Natural killer cell (primary cell): ENCODE measurements around the gene CD46. TPM values are rescaled to one million over a fixed set of nuclear protein-coding genes. Genes with fewer than 3 reads are reported as not detected.

Experiments used
- ATAC-seq, 3 donors: fragments of 150-1000 bp in 2 of 3; fragments of 200-7000 bp in 1 of 3; cut with Tn5 transposase; 1 replicate in 1 of 3; 2 replicates in 2 of 3; pipeline ENCODE4 v1.10.0; 2021; ENCODE audit warnings: mild to moderate bottlenecking in 2 of 3, moderate library complexity in 2 of 3
- DNase-seq, 2 donors: peaks; one replicate each; pipeline versions ENCODE4 v3.0.0 to v3.0.0-alpha.2; 2013 to 2021; ENCODE audit warnings: mixed read lengths in 1 of 2
- H3K27ac ChIP-seq: one replicate; pipeline ENCODE4 v1.5.1; 2013; ENCODE audit warnings: mild to moderate bottlenecking, low read length
- H3K27me3 ChIP-seq: one replicate; pipeline ENCODE4 v1.6.1; 2013; ENCODE audit warnings: low read length; ENCODE audit not compliant: control insufficient read depth, insufficient read depth
- H3K36me3 ChIP-seq: one replicate; pipeline ENCODE4 v1.6.1; 2013; ENCODE audit warnings: low read length; ENCODE audit not compliant: control insufficient read depth, insufficient read depth
- H3K4me1 ChIP-seq: one replicate; pipeline ENCODE4 v1.6.1; 2013; ENCODE audit warnings: low read length; ENCODE audit not compliant: control insufficient read depth, insufficient read depth
- H3K4me3 ChIP-seq: one replicate; pipeline ENCODE4 v1.5.1; 2013; ENCODE audit warnings: low read length
- H3K9me3 ChIP-seq: one replicate; pipeline ENCODE4 v1.6.1; 2013; ENCODE audit warnings: low read length; ENCODE audit not compliant: control insufficient read depth, insufficient read depth
- H3K27ac Mint-ChIP-seq, 2 donors: one replicate each; pipeline ENCODE4 v1.8.0; 2022; ENCODE audit warnings: mild to moderate bottlenecking in 2 of 2, mixed read lengths in 2 of 2, moderate library complexity in 1 of 2
- H3K27me3 Mint-ChIP-seq, 2 donors: one replicate each; pipeline ENCODE4 v1.8.0; 2022; ENCODE audit warnings: low read depth in 2 of 2, mixed read lengths in 2 of 2
- H3K36me3 Mint-ChIP-seq: one replicate; pipeline ENCODE4 v1.8.0; 2022; ENCODE audit warnings: mixed read lengths
- H3K4me1 Mint-ChIP-seq, 2 donors: one replicate each; pipeline ENCODE4 v1.8.0; 2022; ENCODE audit warnings: mixed read lengths in 2 of 2
- H3K4me3 Mint-ChIP-seq: one replicate; pipeline ENCODE4 v1.8.0; 2022; ENCODE audit warnings: mild to moderate bottlenecking, moderate library complexity, mixed read lengths
- H3K9me3 Mint-ChIP-seq, 2 donors: one replicate each; pipeline ENCODE4 v1.8.0; 2022; ENCODE audit warnings: mixed read lengths in 2 of 2
- WGBS: methylation state at CpG from one replicate; pipeline ENCODE4 v1.1.7; 2013; ENCODE audit warnings: missing lambda C conversion rate; ENCODE audit not compliant: insufficient coverage; 5-methylcytosine and 5-hydroxymethylcytosine counted together
- intact Hi-C: fragments of 100-400 bp; cut with micrococcal nuclease; formaldehyde crosslinking; loops from one replicate; pipeline ENCODE4 v1.14.2; 2022
- total RNA-seq, 4 donors: library from RNA; stranded (reverse); fragments of 120-200 nt in 1 of 4; gene quantifications; one replicate each; pipeline versions ENCODE4 v1.2.3 to v1.2.4, GENCODE V29; 2013 to 2022
- TF ChIP-seq, protein P1 (sequence below): fragments of 200-600 bp; IDR thresholded peaks from one replicate; pipeline ENCODE4 v1.8.0; 2022; ENCODE audit warnings: antibody characterized with exemption

Gene CD46
- total RNA-seq, 3 donors from 2014 or later (not counting 1 experiment from before 2014, with no cell fraction given), result 110 to 126 (median 124) TPM

- ATAC-seq (no peak), DNase-seq (no peak)
- H3K27me3 ChIP-seq, result no peaks in the 10 kb centered on the region
- Mint-ChIP-seq H3K27ac (no peak overlapping the region), H3K4me3 (no peak overlapping the region), H3K9me3 (no peaks in the 10 kb centered on the region), H3K27me3 (no peaks in the 10 kb centered on the region), H3K4me1 (peaks cover 27 to 70% of the 10 kb centered on the region in 2 donors), H3K36me3 (no peaks in the 10 kb centered on the region)
- TF ChIP-seq, protein P1, sequence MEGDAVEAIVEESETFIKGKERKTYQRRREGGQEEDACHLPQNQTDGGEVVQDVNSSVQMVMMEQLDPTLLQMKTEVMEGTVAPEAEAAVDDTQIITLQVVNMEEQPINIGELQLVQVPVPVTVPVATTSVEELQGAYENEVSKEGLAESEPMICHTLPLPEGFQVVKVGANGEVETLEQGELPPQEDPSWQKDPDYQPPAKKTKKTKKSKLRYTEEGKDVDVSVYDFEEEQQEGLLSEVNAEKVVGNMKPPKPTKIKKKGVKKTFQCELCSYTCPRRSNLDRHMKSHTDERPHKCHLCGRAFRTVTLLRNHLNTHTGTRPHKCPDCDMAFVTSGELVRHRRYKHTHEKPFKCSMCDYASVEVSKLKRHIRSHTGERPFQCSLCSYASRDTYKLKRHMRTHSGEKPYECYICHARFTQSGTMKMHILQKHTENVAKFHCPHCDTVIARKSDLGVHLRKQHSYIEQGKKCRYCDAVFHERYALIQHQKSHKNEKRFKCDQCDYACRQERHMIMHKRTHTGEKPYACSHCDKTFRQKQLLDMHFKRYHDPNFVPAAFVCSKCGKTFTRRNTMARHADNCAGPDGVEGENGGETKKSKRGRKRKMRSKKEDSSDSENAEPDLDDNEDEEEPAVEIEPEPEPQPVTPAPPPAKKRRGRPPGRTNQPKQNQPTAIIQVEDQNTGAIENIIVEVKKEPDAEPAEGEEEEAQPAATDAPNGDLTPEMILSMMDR, result no peak
- peaks cover 59% of the 10 kb centered on the region for H3K36me3 ChIP-seq
- no peaks in the 10 kb centered on the region for H3K9me3 ChIP-seq
- H3K4me1 ChIP-seq, result peaks cover 24% of the 10 kb centered on the region
- intact Hi-C loops, result no loop called here
- H3K4me3 ChIP-seq, result no peak overlapping the region
- 96% methylated on average over 5 of the region's 5 CpGs for WGBS
- no peak overlapping the region for H3K27ac ChIP-seq
Measured at GRCh38 chr1:207808911-207809555, 57.2 kb downstream of the CD46 start.

GRCh38 chr1:207810173-207810572 is 58.3 kb downstream of the CD46 start:
- Histone ChIP-seq H3K4me1 (peaks cover 20% of the 10 kb centered on the region), H3K27me3 (no peaks in the 10 kb centered on the region), H3K9me3 (no peaks in the 10 kb centered on the region), H3K27ac (no peak overlapping the region), H3K4me3 (no peak overlapping the region), H3K36me3 (peaks cover 62% of the 10 kb centered on the region)
- no peak for ATAC-seq
- Mint-ChIP-seq H3K27me3 (no peaks in the 10 kb centered on the region), H3K4me3 (no peak overlapping the region), H3K27ac (no peak overlapping the region), H3K36me3 (no peaks in the 10 kb centered on the region), H3K4me1 (peaks cover 37 to 66% of the 10 kb centered on the region in 2 donors), H3K9me3 (no peaks in the 10 kb centered on the region)
- intact Hi-C loops, result no loop called here
- TF ChIP-seq, protein P1, result no peak
- 98% methylated on average over 2 of the region's 2 CpGs for WGBS
- DNase-seq, result no peak

DNA sequence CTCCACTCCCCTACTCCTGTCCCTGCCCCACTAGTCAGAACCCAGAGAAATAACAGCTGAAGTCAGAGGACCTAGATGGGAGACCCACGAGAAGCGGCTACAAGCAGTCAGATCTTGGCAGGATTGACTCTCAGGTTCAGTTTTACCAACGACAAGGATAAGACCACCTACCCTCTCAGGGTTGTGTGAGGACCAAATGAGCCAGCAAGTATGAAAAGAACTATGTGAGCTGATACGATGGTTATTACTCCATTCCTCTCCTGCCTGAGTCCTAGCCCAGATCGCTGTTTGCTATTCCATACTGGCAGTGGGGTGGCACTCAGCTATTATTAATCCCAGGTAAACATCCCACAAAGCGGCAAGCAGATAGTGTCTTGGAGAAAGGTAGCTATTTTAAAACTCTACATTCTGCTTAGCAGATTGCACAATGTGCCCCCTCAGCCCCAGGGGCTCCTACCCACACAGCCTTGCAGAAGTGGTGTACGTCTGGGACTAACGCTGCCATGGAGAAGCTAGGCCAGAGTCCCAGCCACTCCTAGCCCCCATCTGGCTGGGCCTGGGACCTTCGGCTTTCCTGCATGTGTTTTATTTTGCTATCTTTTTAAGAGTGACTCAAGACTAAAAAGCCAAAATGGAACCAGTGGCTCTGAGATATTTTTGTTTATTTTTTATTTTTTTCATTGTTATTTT is 58.9 kb downstream of the CD46 start:
- no peak for DNase-seq
- Mint-ChIP-seq H3K27ac (no peak overlapping the region), H3K36me3 (no peaks in the 10 kb centered on the region), H3K27me3 (no peaks in the 10 kb centered on the region), H3K4me1 (peaks cover 42 to 71% of the 10 kb centered on the region in 2 donors), H3K9me3 (no peaks in the 10 kb centered on the region), H3K4me3 (no peak overlapping the region)
- Histone ChIP-seq H3K27ac (no peak overlapping the region), H3K36me3 (peaks cover 62% of the 10 kb centered on the region), H3K27me3 (no peaks in the 10 kb centered on the region), H3K9me3 (no peaks in the 10 kb centered on the region), H3K4me3 (no peak overlapping the region), H3K4me1 (peaks cover 20% of the 10 kb centered on the region)
- TF ChIP-seq, protein P1, result no peak
- WGBS, result 95% methylated on average over 8 of the region's 9 CpGs
- intact Hi-C loops, result no loop called here
- ATAC-seq, result no peak
